ENCODE results near the gene CCL1.

The CCL1 gene

GRCh38 chr17:34366529-34367107, 3.6 kb upstream of the CCL1 start (continued):
- TF ChIP-seq ZNF114 (tag by site-specific recombination; IDR thresholded peaks at IDR 0.05) (no peak), ZFP41 (tag by site-specific recombination; IDR thresholded peaks at IDR 0.05; ENCODE audit: borderline replicate concordance) (no peak), ZNF558 (tag by site-specific recombination; IDR thresholded peaks at IDR 0.05) (no peak), ZNF214 (tag by site-specific recombination; IDR thresholded peaks at IDR 0.05; ENCODE audit: borderline replicate concordance) (no peak)

GRCh38 chr17:34366010-34366409, 3.0 kb upstream of the CCL1 start:
- H3K27ac ChIP-seq (ENCODE audit: extremely low read depth, low read depth, low read length), result no peak overlapping the region

DNA sequence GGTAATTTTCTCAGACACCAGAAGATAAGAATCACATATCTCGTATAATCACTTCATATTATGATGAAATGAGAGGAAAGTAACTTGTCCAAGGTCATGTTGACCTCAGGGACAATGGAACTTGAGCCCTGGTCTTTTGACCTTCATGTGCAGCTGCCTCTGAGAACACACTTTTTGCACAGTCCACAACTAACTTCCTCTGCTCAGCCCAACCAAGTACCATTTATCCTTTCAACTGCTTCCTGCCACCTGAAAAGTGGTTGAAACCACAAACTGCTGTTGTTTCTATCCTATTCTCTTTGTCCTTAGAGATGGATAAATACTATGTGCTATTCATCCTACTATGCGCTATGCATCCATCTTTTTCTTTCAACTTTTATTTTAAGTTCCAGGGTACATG, 2.3 kb upstream of the CCL1 start:
- Histone ChIP-seq H3K27ac (ENCODE audit: extremely low read depth, low read depth, low read length) (no peak overlapping the region), H3K4me1 (ENCODE audit: control insufficient read depth, insufficient read depth, low read length) (no peaks in the 10 kb centered on the region), H3K36me3 (ENCODE audit: control insufficient read depth in 2 of 2, insufficient read depth in 1 of 2, low read length in 2 of 2) (no peaks in the 10 kb centered on the region), H3K4me3 (ENCODE audit: low read depth, low read length) (no peak overlapping the region), H3K9me3 (ENCODE audit: control insufficient read depth, insufficient read depth, low read depth, low read length) (no peaks in the 10 kb centered on the region)
- CTCF ChIA-PET, result interaction anchor here (6.6 to 13.9 kb wide), 2 partner anchors 163 to 197 kb away, joined by 176 to 578 read pairs; no protein-coding TSS in a partner anchor
- POLR2A ChIA-PET, result no interaction called here
- TF ChIP-seq ZNF449 (tag by site-specific recombination; IDR thresholded peaks at IDR 0.05) (peak; percentile 23; the same call in 1 of the 2 replicates), ZNF610 (tag by site-specific recombination; IDR thresholded peaks at IDR 0.05; ENCODE audit: borderline replicate concordance) (no peak), ZNF133 (tag by site-specific recombination; IDR thresholded peaks at IDR 0.05) (no peak), ZNF140 (tag by site-specific recombination; IDR thresholded peaks at IDR 0.05) (no peak)

More at GRCh38 chr17:34366010-34366409, 3.0 kb upstream of the CCL1 start:
- Histone ChIP-seq H3K36me3 (ENCODE audit: control insufficient read depth in 2 of 2, insufficient read depth in 1 of 2, low read length in 2 of 2) (no peaks in the 10 kb centered on the region), H3K4me3 (ENCODE audit: low read depth, low read length) (no peak overlapping the region), H3K4me1 (ENCODE audit: control insufficient read depth, insufficient read depth, low read length) (0 out of 2 replicates have a peak, but pooled peaks cover 4% of the 10 kb centered on the region), H3K9me3 (ENCODE audit: control insufficient read depth, insufficient read depth, low read depth, low read length) (no peaks in the 10 kb centered on the region)
- TF ChIP-seq ZNF747 (tag by site-specific recombination; IDR thresholded peaks at IDR 0.05) (no peak), PRDM10 (tag by site-specific recombination; IDR thresholded peaks at IDR 0.05) (no peak)
- CTCF ChIA-PET, result interaction anchor here (0.6 to 13.9 kb wide), 3 partner anchors 60 to 163 kb away, joined by 3 to 578 read pairs (median 4); no protein-coding TSS in a partner anchor
- POLR2A ChIA-PET, result no interaction called here

DNA sequence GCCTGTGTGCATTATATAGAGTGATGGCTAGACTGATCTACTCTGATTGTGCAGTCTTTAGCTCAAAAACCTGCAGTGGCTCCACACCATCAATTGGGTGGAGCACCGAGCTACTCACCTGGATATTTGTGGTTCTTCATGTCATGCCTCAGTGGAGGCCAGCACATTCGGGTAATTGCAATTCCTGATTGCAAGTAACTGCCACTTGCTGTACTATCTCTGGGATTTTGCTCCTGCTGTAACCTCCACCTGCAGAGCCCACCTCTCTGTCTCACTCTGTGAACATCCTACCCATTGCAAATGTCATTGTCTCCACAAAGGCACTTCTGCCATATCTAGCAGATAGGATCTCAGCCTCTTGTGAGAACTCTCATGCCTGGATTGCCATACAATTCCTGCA, 1.7 kb upstream of the CCL1 start:
- H3K27ac ChIP-seq (ENCODE audit: extremely low read depth, low read depth, low read length), result no peak overlapping the region
- ChIA-PET POLR2A (no interaction called here), CTCF (interaction anchor here (0.5 to 13.9 kb wide), 4 partner anchors 58 to 360 kb away, joined by 4 to 578 read pairs (median 191); no protein-coding TSS in a partner anchor)
- no peak overlapping the region for H3K4me3 ChIP-seq (ENCODE audit: low read depth, low read length)
- no peaks in the 10 kb centered on the region for H3K9me3 ChIP-seq (ENCODE audit: control insufficient read depth, insufficient read depth, low read depth, low read length)
- no peaks in the 10 kb centered on the region for H3K36me3 ChIP-seq (ENCODE audit: control insufficient read depth in 2 of 2, insufficient read depth in 1 of 2, low read length in 2 of 2)
- no peaks in the 10 kb centered on the region for H3K4me1 ChIP-seq (ENCODE audit: control insufficient read depth, insufficient read depth, low read length)
- TF ChIP-seq ZNF280D (tag by site-specific recombination; IDR thresholded peaks at IDR 0.05), result no peak
- no peak for TF ChIP-seq ZNF701 (tag by site-specific recombination; IDR thresholded peaks at IDR 0.05)
- TF ChIP-seq GLI2 (tag by site-specific recombination; IDR thresholded peaks at IDR 0.05; ENCODE audit: borderline replicate concordance, low read depth), result no peak
- TF ChIP-seq ZFHX2 (tag by site-specific recombination; conservative IDR thresholded peaks at IDR 0.05), result no peak
- no peak for TF ChIP-seq ZNF704 (tag by site-specific recombination; IDR thresholded peaks at IDR 0.05)
- TF ChIP-seq MEIS1 (CRISPR knock-in tag; IDR thresholded peaks at IDR 0.05; ENCODE audit: borderline replicate concordance), result no peak
- no peak for TF ChIP-seq BCL11A (tag by site-specific recombination; IDR thresholded peaks at IDR 0.05; ENCODE audit: low read depth)
- no peak for TF ChIP-seq ZIC2 (tag by site-specific recombination; IDR thresholded peaks at IDR 0.05)

Measured in HEK293 (cell line).